DMS153 treated with DMSO at 0.1 percent for 48 hours (cell line): ENCODE results near the gene KCNE4.

Source experiments
- DNase-seq: peaks from one replicate; lab custom pipeline; 2025; ENCODE audit not compliant: unreplicated experiment; lab: John Stamatoyannopoulos, UW

Gene KCNE4

GRCh38 chr2:223083402-223084070 is 31.5 kb downstream of the KCNE4 start:
- DNase-seq = no peak

DNA sequence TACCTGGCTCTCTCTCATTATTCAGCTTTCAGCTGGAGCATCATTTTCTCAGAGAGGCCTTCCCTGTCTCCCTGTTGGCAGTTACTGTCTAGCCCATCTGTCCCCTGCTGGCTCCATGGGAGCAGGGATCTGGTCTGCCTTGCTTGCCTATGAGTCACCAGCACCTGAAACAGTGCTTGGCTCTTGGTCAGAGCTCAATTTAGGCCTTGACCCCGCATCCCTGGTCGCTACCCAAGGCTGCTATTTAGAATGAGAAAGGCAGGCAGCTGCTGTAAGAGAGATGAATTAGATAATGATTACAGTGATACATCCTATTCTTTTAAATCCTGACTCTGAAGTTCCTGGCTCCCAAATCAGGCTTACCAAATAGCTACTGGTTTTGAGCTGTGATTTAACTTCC is 32.9 kb downstream of the KCNE4 start:
- DNase-seq = no peak

DNA sequence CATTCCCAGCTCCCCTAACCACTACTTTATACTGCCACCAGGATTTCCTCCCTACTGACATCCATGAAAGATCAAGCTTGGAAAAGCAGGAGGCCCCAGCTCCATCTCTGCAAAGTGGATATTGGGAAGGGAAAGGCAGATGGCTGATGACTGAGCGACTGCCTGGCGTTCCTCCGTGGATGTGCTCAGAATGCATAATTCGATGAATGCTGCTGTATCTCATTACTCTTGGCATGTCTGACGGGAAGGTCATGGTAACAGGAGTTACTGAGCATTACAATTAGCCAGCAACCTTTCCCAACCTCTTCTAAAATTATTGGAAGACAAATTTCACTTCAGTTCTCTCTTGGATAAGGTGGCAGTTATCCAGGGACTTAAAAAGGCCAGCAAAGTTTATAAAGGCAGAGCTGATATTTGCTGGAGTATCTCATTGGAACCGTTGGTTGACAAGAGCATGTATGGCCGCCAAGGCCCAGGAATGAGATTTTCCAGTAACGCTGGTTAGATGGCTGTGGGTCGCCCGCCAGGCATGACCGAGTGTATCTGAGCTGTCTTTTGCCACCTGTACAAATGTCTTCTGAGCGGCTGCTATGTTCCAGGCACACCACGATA is 34.5 kb downstream of the KCNE4 start:
- DNase-seq = no peak

GRCh38 chr2:223087466-223087865 is 35.5 kb downstream of the KCNE4 start:
- DNase-seq = no peak

DNA sequence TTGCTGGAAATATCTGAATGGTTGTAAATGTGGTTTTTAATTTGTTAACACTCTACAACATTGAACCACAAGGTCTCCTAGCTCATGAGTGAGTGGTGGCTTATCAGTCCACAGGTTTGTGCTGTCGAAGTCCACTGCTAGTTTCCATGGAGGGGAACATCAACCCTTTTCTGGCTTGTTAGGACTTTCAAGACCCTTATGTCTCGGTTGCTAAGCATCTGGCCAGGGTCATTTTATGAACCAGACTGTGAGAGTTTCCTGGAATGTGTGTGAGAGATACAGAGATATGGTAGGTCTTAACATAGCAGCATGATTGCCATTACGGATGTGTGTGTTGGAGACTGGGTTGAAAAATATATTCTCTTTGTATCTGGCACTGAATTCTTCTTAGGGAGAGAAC is 36.9 kb downstream of the KCNE4 start:
- no peak for DNase-seq

GRCh38 chr2:223090039-223090438 is 38.0 kb downstream of the KCNE4 start:
- no peak for DNase-seq

GRCh38 chr2:223090540-223091235 is 38.7 kb downstream of the KCNE4 start:
- no peak for DNase-seq

DNA sequence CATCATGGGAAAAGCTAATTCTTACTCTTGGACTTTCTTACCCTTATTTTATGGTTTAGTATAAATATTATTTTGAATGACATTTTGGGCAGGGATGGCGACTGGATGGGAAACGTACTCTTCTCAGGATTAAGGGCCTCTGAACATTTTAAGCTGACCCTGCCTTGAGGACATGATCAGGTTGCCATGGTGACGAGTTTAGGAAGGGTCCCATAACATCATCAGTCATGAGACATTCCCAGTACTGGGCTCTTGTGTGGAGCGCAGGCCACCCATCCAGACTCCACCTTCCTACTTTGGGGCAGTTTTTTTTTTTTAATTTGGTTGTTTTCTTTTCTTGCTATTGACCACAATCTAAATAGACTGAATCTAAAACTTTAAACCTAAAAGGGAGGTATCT is 40.7 kb downstream of the KCNE4 start:
- no peak for DNase-seq

GRCh38 chr2:223093436-223094241 is 41.6 kb downstream of the KCNE4 start:
- DNase-seq = no peak

DNA sequence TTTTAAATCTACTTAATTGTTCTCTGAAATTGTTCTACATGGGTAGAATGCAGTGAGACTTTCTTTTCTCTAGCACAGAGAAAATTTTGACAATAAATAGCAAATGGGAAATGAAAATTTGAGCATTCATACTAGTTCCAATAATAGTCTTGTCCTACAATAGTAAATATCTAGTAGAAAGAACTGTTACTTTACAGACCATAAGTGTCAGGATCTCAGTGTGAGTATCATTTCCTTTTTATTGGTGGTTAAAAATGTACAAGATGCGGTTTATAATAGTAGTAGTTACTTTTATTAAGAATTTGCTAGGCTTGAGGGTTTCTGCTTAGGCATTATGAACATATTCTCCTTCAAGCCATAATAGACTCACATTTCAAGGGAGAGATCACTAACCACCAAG is 43.2 kb downstream of the KCNE4 start:
- DNase-seq = no peak

GRCh38 chr2:223096235-223096970 is 44.4 kb downstream of the KCNE4 start:
- DNase-seq = no peak

- DNase-seq = no peak
These were observed 45.9 kb downstream of the KCNE4 start for GRCh38 chr2:223097888-223098383.

DNA sequence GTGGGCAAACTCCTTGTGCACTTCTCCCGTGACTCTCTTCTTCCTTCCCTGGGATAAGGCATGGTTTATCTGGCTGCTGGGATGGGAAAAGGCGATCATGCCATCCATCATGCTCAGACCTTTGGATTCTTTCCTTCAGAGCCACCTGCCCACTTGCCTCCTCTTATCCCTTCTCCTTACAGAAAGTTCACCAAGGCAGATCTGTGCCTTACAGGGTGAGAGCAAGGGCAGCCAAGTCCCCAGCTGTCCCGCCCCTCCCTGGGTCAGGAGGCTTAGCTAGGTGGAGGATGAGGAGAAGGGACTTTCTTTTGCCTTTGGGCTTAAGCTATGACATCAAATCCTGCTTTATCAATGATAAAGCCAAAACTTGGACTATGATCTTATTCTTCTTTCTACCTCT is 47.6 kb downstream of the KCNE4 start:
- DNase-seq = no peak

DNA sequence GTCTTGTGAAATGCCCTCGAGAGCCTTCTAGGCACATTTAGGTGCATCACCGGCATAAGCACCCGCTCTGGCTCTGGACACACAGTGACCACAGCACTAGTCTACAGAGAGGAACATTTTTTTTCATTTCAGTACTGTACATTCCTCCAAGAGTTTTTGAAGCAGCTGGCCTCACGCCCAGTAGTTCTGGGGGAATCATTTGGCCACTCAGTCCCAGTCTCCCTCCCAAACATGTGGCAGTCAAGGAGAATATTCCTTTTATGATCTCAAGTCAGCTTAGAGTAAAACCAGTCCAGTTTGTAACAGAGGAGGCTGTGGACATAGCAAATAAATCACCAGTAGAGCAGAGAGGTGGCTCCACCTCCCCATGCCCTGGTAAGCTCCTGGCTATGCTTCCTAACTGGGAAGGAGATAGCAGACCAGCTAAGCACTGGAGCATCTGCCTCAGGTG is 48.1 kb downstream of the KCNE4 start:
- DNase-seq = no peak

- DNase-seq = peak; percentile 58
These were observed 49.5 kb downstream of the KCNE4 start for GRCh38 chr2:223101340-223102039.

DNA sequence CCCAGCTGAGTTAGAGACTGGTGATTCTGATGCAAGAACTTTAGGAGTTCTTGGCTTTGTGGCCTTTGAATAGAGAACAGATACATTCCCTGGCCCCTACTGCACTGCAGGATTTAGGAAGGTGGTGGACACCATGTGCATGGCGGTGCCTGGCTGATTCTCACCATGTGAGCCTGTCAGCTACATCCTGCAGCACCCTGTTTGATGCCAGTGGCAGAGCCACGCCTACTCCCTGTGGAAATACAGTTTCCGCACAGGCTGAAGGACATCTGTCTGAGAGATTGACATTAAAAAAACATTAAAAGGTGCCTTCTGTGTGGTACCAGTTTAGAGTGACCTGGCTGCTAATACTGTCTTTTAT is 50.0 kb downstream of the KCNE4 start:
- peak; percentile 57 for DNase-seq

DNA sequence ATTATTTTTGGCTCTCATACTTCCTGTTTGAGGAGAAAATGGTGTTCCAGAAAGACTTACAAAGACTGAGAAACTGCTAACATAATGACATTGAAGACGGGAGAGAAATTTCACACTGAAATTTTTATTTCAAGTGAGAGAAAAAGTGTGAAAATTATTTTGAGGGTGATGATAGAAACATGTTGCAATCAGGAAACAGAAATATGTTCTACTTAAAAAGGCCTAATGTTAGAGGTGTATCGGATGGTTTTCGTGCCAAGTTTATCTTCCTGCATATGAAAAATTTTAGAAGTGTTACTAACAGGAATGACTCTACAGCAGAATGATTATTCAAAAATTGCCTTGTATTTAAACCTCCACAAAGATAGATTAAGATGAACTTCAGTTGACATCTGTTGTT is 50.5 kb downstream of the KCNE4 start:
- DNase-seq = no peak

DNA sequence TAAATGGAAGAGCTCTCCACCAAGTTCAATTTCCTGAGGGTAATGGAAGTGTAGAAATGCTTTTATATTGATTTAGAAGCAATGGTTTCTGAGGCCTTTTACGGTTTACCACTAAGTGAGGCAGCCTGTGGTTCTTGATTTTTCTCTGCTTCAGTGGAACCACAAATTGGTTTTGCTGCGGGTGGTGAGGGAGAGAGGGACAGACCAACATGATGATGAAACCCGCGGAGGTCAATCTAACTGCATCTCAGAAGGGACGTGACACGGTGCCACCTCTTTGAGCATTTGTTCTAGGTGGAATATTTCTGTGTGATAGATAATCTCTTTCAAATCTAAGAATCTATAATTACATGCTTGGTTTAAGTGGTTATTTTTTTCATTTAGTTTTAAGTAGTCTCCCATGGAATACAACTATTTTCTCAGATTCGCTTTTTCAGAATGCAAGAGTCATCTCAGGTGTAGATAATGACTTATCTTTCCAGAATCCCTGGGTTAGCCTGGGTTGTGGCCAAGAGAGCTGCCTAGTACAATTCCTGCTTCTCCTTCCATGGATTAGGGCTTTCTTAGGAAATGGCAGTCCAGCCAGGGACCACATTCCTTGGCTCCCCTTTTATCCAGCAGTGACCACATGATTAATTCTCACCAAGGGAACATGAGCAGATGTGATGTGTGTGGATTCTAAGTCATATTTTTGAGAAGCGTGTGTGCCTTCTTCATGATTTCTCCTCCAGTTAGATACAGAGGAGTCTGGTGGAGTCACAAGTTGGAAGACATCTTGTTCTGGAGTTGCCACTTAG is 52.5 kb downstream of the KCNE4 start:
- DNase-seq = no peak
